UCSD-AML1 (cell line): ENCODE data around the gene MAFF.
"Not testable (repeated sequence)": the region's sequence is repeated elsewhere in the genome, so short reads cannot be mapped to it uniquely, and the experiment has no call there.

ENCODE experiments used
- DNase-seq: peaks from one replicate; lab custom pipeline; 2025; ENCODE audit not compliant: unreplicated experiment; lab: John Stamatoyannopoulos, UW

The MAFF gene

GRCh38 chr22:38223289-38223960, 21.6 kb downstream of the MAFF start:
- DNase-seq: no peak

DNA sequence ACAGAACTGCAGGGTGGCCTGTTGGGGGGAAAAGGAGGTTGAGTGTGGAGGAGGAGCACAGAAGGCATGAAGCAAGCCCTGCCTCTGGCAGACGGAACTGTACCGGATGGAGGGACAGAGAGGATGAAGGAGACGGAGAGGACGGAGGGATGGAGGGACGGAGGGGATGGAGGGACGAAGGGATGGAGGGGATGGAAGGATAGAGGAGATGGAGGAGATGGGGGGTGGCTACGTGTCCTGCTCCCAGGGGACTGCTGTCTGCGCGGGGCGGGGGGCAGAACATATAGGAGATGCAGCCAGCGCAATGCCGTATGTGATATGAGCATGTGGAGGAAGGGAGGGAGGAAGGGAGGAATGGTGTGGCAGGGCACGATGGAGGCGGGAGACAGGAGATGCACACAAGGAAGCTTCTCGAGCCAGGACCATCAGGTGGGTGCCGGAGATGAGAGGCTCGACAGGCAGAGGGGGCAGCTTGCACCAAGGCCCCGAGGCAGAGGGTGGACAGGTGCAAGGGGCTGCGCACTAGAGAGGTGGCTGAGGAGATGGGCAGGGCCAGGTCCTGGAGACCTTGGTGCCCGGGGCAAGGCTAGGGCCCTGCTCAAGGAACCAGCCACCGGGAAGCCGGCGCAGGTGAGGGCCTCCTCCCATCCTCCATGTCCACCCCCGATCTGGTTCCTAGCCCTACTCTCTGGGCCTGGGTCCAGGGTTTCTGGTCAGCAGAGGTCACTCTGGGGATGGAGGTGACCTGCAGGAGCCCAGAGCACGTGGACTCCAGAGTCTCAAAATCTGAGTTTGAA, 25.3 kb downstream of the MAFF start:
- DNase-seq: no peak

GRCh38 chr22:38228326-38228872, 26.6 kb downstream of the MAFF start:
- DNase-seq: no peak

DNA sequence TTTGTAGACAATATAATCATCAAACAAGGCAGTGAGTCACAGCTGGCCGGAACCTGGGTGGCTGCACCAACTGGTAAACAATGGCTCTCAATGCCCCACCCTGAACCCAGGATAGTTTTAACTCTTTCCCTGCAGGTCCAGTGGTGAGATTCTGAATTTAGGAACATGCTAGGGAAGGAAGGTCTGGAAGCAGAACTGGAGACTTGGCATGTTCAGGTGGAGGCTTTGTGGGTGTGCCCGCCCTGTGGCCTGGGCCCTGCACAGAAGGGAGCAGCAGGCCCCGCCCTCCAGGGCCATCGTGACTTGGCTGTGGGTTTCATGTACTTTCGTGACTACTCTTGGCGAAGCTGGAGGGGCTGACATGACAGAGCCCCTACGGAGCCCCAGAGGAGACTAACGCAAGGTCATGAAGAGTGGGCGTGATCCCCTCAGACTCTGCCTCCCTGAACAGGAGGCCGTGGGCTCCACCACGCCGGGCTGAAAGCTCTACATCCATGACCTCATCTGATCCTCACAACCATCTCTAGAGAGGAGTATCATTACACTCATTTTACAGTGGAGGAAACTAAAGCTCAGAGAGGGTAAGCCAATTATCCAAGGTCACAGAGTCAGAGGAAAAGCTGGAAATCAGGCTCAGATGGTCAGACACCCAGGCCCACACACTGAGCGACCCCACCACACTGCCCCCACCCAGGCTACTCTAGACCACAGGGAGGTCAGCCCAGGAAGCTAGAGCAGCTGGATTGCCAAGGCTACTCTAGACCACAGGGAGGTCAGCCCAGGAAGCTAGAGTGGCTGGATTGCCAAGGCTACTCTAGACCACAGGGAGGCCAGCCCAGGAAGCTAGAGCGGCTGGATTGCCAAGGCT, 27.3 kb downstream of the MAFF start:
- DNase-seq: no peak

- DNase-seq: peak; percentile 75
Measured at GRCh38 chr22:38230108-38230825, 28.5 kb downstream of the MAFF start.

- DNase-seq: no peak
Measured at GRCh38 chr22:38230916-38231315, 29.1 kb downstream of the MAFF start.

DNA sequence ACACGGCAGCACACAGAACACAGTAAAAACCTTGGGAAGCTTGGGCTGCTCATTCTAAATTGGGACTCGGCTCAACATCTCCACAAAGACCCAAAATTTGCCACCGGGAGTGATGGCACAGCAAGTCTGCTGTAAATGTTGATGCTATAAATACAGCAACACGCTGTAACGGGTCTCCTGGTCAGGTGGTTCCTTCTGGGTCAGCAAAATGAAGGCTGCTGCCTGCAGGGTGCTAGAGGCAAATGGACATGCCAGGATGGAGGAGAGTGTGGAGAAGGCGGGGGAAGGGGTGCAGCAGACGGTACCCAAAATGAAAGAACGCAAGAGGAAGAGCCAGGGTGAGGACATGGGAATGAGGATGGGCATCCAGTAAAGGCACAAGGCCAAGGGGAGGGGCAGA, 30.4 kb downstream of the MAFF start:
- no peak for DNase-seq

- no peak for DNase-seq
Measured at GRCh38 chr22:38233427-38233826, 31.6 kb downstream of the MAFF start.

DNA sequence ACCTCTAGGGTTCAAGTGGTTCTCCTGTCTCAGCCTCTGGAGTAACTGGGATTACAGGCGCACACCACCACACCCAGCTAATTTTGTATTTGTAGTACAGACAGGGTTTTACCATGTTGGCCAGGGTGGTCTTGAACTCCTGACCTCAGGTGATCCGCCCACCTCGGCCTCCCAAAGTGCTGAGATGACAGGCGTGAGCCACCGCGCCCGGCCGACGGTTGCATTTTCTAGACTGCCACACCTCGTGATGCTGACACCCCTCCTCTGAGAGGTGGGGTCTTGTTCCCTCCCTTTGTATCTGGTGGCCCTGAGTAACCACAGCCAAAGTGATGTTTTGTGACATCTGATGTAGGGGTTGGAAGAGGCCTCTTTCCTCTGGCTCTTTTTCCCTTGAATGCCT, 32.1 kb downstream of the MAFF start:
- not testable (repeated sequence) for DNase-seq

- no peak for DNase-seq
Measured at GRCh38 chr22:38235240-38235850, 33.6 kb downstream of the MAFF start.

DNA sequence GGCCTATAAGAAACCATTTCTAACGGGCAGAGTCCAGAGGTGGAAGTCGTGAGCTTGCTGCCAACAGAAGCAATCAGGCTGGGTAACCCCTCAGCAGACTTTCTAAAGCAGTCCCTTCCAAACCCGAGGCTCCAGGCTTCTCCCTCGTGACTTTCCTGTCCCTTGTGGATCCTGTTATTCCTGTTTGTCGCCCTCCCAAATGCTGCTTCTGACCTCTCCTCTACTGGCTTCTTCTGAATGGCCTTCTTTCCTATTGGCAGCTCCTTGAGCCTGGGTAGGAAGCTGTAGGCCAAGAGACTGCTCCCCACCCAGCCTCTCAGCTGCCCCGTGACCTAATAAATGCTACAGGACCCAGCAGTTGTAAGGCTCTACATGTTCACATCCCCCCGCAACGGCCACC, 35.0 kb downstream of the MAFF start:
- DNase-seq: no peak

- DNase-seq: no peak
Measured at GRCh38 chr22:38238519-38239071, 36.8 kb downstream of the MAFF start.

DNA sequence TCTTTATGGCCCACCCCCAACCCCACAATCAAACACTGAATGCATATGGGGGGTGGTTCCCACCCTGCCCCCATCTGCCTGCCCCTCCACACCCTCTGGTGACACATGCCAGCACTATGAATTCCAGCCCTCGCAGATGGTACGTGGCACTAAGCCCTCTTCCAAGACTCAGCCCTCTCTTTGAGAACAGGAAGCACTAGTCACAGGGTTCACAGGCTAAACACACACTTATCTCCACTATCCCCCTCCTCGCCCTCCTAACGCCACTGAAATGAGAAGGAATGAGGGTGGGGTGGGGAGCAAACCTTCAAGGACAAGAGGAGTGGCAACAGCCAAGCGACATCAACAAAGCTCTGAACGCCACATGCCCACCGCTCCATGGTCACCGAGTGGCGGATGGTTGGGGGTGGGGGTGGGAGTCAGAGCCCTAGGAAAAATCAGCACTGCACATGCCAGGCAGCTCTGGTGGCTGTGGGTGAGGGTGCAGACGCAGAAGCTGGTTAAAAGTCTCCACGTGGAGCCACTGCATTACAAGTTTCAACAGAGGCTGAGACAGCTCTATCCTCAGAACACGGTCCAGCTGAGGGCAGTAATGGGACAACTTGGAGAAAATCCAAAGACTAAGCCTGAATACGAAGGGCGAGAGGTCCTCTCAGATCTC, 37.4 kb downstream of the MAFF start:
- DNase-seq: no peak

- peak; percentile 50 for DNase-seq
Measured at GRCh38 chr22:38240734-38241252, 39.0 kb downstream of the MAFF start.

GRCh38 chr22:38243007-38243765, 41.4 kb downstream of the MAFF start:
- DNase-seq: no peak

GRCh38 chr22:38244106-38244505, 42.3 kb downstream of the MAFF start:
- no peak for DNase-seq

DNA sequence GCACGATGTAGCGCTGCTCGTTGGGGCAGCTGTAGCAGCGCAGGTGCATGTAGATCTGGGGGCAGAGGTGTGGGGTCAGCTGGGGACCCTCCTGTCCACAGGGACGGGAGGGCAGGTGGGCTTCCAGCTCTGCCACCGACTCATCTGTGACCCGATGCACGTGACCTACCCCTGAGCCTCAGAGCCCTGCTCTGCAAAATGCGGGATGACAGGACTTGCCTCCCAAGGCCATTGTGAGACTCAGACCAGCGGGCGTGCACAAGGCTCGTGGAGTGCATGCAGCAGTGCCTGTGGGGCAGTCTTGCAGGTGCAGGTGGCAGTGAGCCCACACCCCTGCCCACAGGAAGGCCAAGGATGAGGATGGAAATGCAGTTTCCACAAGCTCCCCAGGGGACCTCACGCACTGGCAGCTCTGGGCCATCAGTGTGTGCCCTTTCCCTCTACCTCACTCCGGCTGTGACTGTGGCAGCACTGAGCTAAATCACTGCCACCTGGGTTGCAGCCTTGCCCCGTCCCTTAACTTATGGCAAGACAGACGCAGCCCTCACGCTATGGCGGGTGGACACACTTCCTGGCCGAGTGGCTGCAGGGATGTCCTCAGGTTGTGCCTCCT, 44.4 kb downstream of the MAFF start:
- no peak for DNase-seq

DNA sequence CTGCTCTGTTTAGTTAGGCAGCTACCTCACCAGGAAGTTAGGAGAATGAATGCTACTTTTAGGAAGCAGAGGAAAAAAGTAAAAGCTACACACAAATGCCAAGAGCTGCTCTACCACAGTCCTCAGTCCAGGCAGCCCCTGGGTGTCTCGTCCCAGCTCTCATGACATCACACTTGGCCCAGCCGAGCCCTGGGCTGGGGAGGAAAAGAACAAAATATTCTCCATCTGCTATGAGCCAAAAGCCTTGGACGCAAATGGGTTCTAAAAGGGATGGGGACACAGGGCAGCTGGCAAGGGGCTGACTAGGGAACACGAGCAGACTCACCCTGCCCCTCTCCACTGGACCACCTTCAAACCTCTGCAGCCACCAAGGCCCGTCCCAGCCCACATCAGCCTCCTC, 44.9 kb downstream of the MAFF start:
- no peak for DNase-seq
